ENCODE data around the gene TMTC4.

The TMTC4 gene

GRCh38 chr13:100644371-100644770 lies 30.2 kb downstream of the TMTC4 start:
- no peak for TF ChIP-seq CTCF (IDR thresholded peaks at IDR 0.05; ENCODE audit: low read depth, low read length)
- H3K4me3 ChIP-seq (ENCODE audit: low read depth, low read length), result no peak overlapping the region

- TF ChIP-seq CTCF (IDR thresholded peaks at IDR 0.05; ENCODE audit: low read depth, low read length), result no peak
- H3K4me3 ChIP-seq (ENCODE audit: low read depth, low read length), result no peak overlapping the region
Observed at GRCh38 chr13:100637796-100638195, 36.8 kb downstream of the TMTC4 start.

GRCh38 chr13:100637380-100637779 lies 37.2 kb downstream of the TMTC4 start:
- no peak overlapping the region for H3K4me3 ChIP-seq (ENCODE audit: low read depth, low read length)
- no peak for TF ChIP-seq CTCF (IDR thresholded peaks at IDR 0.05; ENCODE audit: low read depth, low read length)

- H3K4me3 ChIP-seq (ENCODE audit: low read depth, low read length), result no peak overlapping the region
- no peak for TF ChIP-seq CTCF (IDR thresholded peaks at IDR 0.05; ENCODE audit: low read depth, low read length)
Observed at GRCh38 chr13:100636441-100636840, 38.2 kb downstream of the TMTC4 start.

- H3K4me3 ChIP-seq (ENCODE audit: low read depth, low read length), result no peak overlapping the region
- no peak for TF ChIP-seq CTCF (IDR thresholded peaks at IDR 0.05; ENCODE audit: low read depth, low read length)
Observed at GRCh38 chr13:100636004-100636403, 38.6 kb downstream of the TMTC4 start.

GRCh38 chr13:100634696-100635095 lies 39.9 kb downstream of the TMTC4 start:
- H3K4me3 ChIP-seq (ENCODE audit: low read depth, low read length), result no peak overlapping the region
- TF ChIP-seq CTCF (IDR thresholded peaks at IDR 0.05; ENCODE audit: low read depth, low read length), result no peak

GRCh38 chr13:100633461-100633860 lies 41.1 kb downstream of the TMTC4 start:
- no peak overlapping the region for H3K4me3 ChIP-seq (ENCODE audit: low read depth, low read length)
- no peak for TF ChIP-seq CTCF (IDR thresholded peaks at IDR 0.05; ENCODE audit: low read depth, low read length)

Measured in WI38 (cell line).